ENCODE results near the gene GLS2.

Gene GLS2

GRCh38 chr12:56521209-56521589, 33.2 kb upstream of the GLS2 start:
- DNase-seq (ENCODE audit: low read depth in 1 of 2, low spot score in 1 of 2): peak in 1 of 2 experiments; percentile 67
- Histone ChIP-seq H3K4me3 (replicated peaks; ENCODE audit: insufficient read depth, low read length) (peak overlapping the region; percentile 38), H3K27me3 (ENCODE audit: insufficient read depth, poor library complexity, severe bottlenecking) (no peaks in the 10 kb centered on the region), H3K27ac (replicated peaks) (no peak overlapping the region)
- TF ChIP-seq, protein P1, sequence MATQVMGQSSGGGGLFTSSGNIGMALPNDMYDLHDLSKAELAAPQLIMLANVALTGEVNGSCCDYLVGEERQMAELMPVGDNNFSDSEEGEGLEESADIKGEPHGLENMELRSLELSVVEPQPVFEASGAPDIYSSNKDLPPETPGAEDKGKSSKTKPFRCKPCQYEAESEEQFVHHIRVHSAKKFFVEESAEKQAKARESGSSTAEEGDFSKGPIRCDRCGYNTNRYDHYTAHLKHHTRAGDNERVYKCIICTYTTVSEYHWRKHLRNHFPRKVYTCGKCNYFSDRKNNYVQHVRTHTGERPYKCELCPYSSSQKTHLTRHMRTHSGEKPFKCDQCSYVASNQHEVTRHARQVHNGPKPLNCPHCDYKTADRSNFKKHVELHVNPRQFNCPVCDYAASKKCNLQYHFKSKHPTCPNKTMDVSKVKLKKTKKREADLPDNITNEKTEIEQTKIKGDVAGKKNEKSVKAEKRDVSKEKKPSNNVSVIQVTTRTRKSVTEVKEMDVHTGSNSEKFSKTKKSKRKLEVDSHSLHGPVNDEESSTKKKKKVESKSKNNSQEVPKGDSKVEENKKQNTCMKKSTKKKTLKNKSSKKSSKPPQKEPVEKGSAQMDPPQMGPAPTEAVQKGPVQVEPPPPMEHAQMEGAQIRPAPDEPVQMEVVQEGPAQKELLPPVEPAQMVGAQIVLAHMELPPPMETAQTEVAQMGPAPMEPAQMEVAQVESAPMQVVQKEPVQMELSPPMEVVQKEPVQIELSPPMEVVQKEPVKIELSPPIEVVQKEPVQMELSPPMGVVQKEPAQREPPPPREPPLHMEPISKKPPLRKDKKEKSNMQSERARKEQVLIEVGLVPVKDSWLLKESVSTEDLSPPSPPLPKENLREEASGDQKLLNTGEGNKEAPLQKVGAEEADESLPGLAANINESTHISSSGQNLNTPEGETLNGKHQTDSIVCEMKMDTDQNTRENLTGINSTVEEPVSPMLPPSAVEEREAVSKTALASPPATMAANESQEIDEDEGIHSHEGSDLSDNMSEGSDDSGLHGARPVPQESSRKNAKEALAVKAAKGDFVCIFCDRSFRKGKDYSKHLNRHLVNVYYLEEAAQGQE (IDR thresholded peaks at IDR 0.05; ENCODE audit: insufficient replicate concordance, low read depth): no peak
- no peak for TF ChIP-seq CTCF (IDR thresholded peaks at IDR 0.05; ENCODE audit: insufficient read depth, low read length)

DNA sequence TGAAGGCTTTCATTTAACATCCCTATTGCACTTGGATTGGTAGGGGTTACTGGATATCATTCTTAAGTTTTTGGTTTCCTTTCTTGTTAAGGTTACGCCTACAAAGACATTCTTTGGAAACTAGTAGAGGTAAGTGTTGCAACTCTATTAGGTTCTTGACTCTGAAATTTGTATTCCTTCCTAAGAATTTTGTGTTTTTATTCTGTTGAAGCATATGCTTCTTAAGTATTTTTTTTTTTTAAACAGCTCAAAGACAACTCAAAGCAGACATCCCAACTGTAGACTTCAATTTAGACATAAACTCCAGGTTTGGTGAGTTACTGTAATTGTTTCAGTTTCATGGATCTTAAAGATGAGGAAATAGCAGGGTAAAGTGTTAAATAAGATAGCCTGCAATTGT, 32.5 kb upstream of the GLS2 start:
- Histone ChIP-seq H3K27me3 (ENCODE audit: insufficient read depth, poor library complexity, severe bottlenecking) (no peaks in the 10 kb centered on the region), H3K27ac (replicated peaks) (no peak overlapping the region), H3K4me3 (replicated peaks; ENCODE audit: insufficient read depth, low read length) (no peak overlapping the region)
- TF ChIP-seq POLR2AphosphoS5 (IDR thresholded peaks at IDR 0.05; ENCODE audit: low read depth) (no peak), SPI1 (IDR thresholded peaks at IDR 0.05; ENCODE audit: borderline replicate concordance, low read depth) (no peak), CTCF (IDR thresholded peaks at IDR 0.05; ENCODE audit: insufficient read depth, low read length) (no peak), GABPA (IDR thresholded peaks at IDR 0.05; ENCODE audit: low read depth) (no peak)
- TF ChIP-seq, protein P1 (IDR thresholded peaks at IDR 0.05; ENCODE audit: insufficient replicate concordance, low read depth): no peak
- no peak for DNase-seq (ENCODE audit: low read depth in 1 of 2, low spot score in 1 of 2)

DNA sequence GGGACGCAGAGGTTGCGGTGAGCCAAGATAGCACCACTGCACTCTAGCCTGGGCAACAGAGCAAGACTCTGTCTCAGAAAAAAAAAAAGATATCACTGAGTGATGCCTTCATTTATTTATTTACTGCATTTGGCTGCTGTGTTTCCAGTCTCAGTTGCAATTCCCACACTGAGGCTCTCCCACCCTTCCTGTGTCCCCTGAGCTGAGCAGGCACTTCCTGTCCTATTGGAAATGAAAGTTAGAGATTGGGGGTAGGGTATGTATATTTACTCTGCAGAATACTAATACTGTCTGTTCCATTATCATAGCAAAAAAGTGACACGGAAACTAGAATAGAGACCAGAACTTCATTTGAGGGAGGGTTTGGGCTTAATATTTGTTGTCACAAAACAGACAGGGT, 32.1 kb upstream of the GLS2 start:
- H3K27ac ChIP-seq (replicated peaks): no peak overlapping the region
- DNase-seq (ENCODE audit: low read depth in 1 of 2, low spot score in 1 of 2): no peak

More for the DNA sequence above, 32.1 kb upstream of the GLS2 start:
- Histone ChIP-seq H3K4me3 (replicated peaks; ENCODE audit: insufficient read depth, low read length) (no peak overlapping the region), H3K27me3 (ENCODE audit: insufficient read depth, poor library complexity, severe bottlenecking) (no peaks in the 10 kb centered on the region)
- no peak for TF ChIP-seq GABPA (IDR thresholded peaks at IDR 0.05; ENCODE audit: low read depth)
- no peak for TF ChIP-seq SPI1 (IDR thresholded peaks at IDR 0.05; ENCODE audit: borderline replicate concordance, low read depth)
- TF ChIP-seq, protein P1 (IDR thresholded peaks at IDR 0.05; ENCODE audit: insufficient replicate concordance, low read depth): no peak
- TF ChIP-seq CTCF (IDR thresholded peaks at IDR 0.05; ENCODE audit: insufficient read depth, low read length): no peak
- no peak for TF ChIP-seq POLR2AphosphoS5 (IDR thresholded peaks at IDR 0.05; ENCODE audit: low read depth)

Measured in HL-60 (cell line).